Pancreas (tissue), 10 donors: ENCODE measurements around the gene TMEM108. TPM values are rescaled to one million over a fixed set of nuclear protein-coding genes. Genes with fewer than 3 reads are reported as not detected.

Experiments used
- ATAC-seq, 4 donors: fragments of 200-7000 bp; cut with Tn5 transposase; one replicate each; pipeline versions ENCODE4 v1.8.0 to v1.9.1; 2020; ENCODE audit warnings: mild to moderate bottlenecking in 4 of 4, moderate library complexity in 4 of 4
- DNase-seq, 6 donors: peaks; one replicate each; pipeline ENCODE4 v3.0.0-alpha.2; 2020
- FAIRE-seq: peaks from 2 replicates; lab custom pipeline; 2012; peaks lifted over from hg19 to GRCh38; lab: Jason Lieb, UNC
- H3K27ac ChIP-seq, 4 donors: fragments of 200-600 bp; sonication (generic); 1 replicate in 3 of 4; 2 replicates in 1 of 4; pipeline versions ENCODE4 v1.5.0 to v1.8.0; 2020
- H3K27me3 ChIP-seq, 4 donors: fragments of 200-600 bp; one replicate each; pipeline ENCODE4 v1.8.0; 2021
- H3K36me3 ChIP-seq, 3 donors: fragments of 200-600 bp; sonication (generic) in 1 of 3; one replicate each; pipeline versions ENCODE4 v1.5.0 to v1.8.0; 2020 to 2021
- H3K4me1 ChIP-seq, 3 donors: fragments of 200-600 bp; one replicate each; pipeline ENCODE4 v1.8.0; 2021
- H3K4me3 ChIP-seq, 4 donors: fragments of 200-600 bp; sonication (generic) in 2 of 4; one replicate each; pipeline versions ENCODE4 v1.5.0 to v1.8.0; 2020 to 2021
- H3K9me3 ChIP-seq, 4 donors: fragments of 200-600 bp; one replicate each; pipeline ENCODE4 v1.8.0; 2021
- CTCF ChIP-seq, 4 donors: fragments of 200-600 bp; sonication (generic) in 3 of 4; IDR thresholded peaks; one replicate each; pipeline versions ENCODE4 v1.5.0 to v1.8.0; 2021; ENCODE audit warnings: antibody characterized with exemption in 4 of 4
- WGBS, 2 donors: extraction: QIAGEN DNeasy Blood & Tissue Kit; methylation state at CpG; one replicate each; pipeline ENCODE4 v1.1.7; 2013; 5-methylcytosine and 5-hydroxymethylcytosine counted together
- intact Hi-C, 3 donors: fragments of 100-400 bp; cut with DNase I; formaldehyde crosslinking; loops; one replicate each; pipeline versions ENCODE4 v1.11.1 to v1.14.2; 2022
- polyA plus RNA-seq, 2 donors: library from polyadenylated mRNA; stranded (reverse); fragments of 200-250 nt; gene quantifications; one replicate each; pipeline ENCODE4 v1.2.3, GENCODE V29; 2013
- total RNA-seq, 6 donors: library from RNA; stranded (reverse); fragmentation: NEBNext Ultra II Directional in 4 of 6; extraction: Animal tissue kit (Norgen Biotek cat#: 25700) in 4 of 6; gene quantifications; one replicate each; pipeline versions ENCODE4 v1.2.1 to v1.2.4, GENCODE V29; 2021 to 2023
- donor health status: healthy with polysubstance abuse.
- donor health status: DM: no; HTN: no; CAD: no; lungs with moderate emphysema.
- donor health status: DM: no; HTN: no; CAD: no.
- donor health status: control.
- donor health status: control.
- donor health status: Bipolar disorder and iron deficiency.
- donor health status: DM: yes; HTN: yes; CAD: no.
- donor health status: DM: no; HTN: no; CAD: no.
- donor health status: DM: no; HTN: no; CAD: no.
- donor health status: DM: yes; HTN: yes; CAD: no.

The TMEM108 gene
- total and polyA plus RNA-seq, 8 donors = 0.23 to 2.1 (median 0.52) TPM

DNA sequence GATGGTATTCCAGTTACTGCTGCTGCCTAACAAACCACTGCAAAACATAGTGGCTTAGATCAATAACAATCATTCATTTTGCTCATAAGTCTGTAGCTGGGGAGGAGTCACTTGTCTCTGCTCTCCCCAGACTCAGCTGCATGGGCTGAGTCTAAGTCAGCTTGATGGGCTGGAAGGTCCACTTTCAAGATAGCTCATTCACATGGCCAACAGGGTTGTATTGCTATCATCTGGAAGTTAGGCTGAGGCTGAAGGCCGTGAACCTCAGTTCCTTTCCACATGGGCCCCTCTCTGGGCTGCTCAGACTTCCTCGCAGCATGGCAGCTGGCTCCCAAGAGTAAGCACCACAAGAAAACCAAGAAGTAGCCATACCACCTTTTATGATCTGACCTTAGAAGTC is 333.0 kb downstream of the TMEM108 start:
- no peak for FAIRE-seq
- intact Hi-C loops = no loop called here

GRCh38 chr3:133371676-133372075 is 333.5 kb downstream of the TMEM108 start:
- DNase-seq (no peak), FAIRE-seq (no peak), ATAC-seq (no peak)
- Histone ChIP-seq H3K27me3 (no peaks in the 10 kb centered on the region), H3K4me3 (no peak overlapping the region), H3K27ac (no peak overlapping the region), H3K4me1 (no peaks in the 10 kb centered on the region), H3K36me3 (no peaks in the 10 kb centered on the region), H3K9me3 (no peaks in the 10 kb centered on the region)
- TF ChIP-seq CTCF (IDR thresholded peaks at IDR 0.05) = no peak
- intact Hi-C loops = no loop called here
- 91 to 100% methylated on average over 1 of the region's 1 CpG for WGBS, 2 donors

More for the DNA sequence above, 333.0 kb downstream of the TMEM108 start:
- H3K4me1 ChIP-seq = no peaks in the 10 kb centered on the region
- H3K9me3 ChIP-seq = no peaks in the 10 kb centered on the region
- no peak overlapping the region for H3K4me3 ChIP-seq
- no peaks in the 10 kb centered on the region for H3K36me3 ChIP-seq
- no peaks in the 10 kb centered on the region for H3K27me3 ChIP-seq
- no peak for TF ChIP-seq CTCF (IDR thresholded peaks at IDR 0.05)
- DNase-seq = no peak
- WGBS, 2 donors = 89 to 93% methylated on average over 2 of the region's 2 CpGs
- H3K27ac ChIP-seq = no peak overlapping the region
- no peak for ATAC-seq

DNA sequence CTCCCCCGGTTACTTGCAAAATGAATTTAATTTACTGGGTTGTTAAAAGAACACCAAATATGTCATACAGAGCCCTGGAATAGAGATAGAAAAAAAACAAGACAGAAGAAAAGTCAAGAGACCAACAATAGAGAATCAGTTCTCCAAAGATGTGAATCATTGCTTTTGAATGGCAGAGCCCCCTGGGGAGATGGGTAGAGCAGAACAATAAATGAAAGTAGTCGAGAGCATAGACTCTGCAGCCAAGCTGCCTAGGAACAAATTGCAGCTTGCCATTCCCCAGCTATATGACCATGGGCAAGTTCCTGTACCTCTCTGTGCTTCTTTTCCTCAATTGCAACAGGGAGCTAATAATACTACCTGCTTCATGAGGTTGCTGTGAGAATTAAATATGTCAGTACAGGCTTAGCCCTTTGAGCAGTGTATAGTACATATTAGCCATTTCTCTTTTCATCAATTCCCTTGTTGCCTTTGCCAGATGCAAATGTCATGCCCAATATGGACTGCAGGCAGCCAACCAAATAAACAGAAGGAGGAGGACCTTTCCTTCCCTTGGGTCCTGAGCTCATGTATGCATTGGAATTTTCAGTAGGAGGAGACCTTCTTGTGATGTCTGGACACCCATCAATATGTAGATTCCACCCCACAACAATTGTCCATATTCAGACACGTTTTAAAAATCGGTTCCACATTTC is 336.7 kb downstream of the TMEM108 start:
- no peaks in the 10 kb centered on the region for H3K4me1 ChIP-seq
- H3K27ac ChIP-seq = no peak overlapping the region
- no peaks in the 10 kb centered on the region for H3K27me3 ChIP-seq
- H3K36me3 ChIP-seq = no peaks in the 10 kb centered on the region
- ATAC-seq = no peak
- H3K4me3 ChIP-seq = no peak overlapping the region
- no peaks in the 10 kb centered on the region for H3K9me3 ChIP-seq
- no peak for FAIRE-seq
- DNase-seq = no peak
- 64 to 71% methylated on average over 4 of the region's 4 CpGs for WGBS, 2 donors
- TF ChIP-seq CTCF (IDR thresholded peaks at IDR 0.05) = no peak
- intact Hi-C loops = no loop called here

- Histone ChIP-seq H3K27me3 (no peaks in the 10 kb centered on the region), H3K36me3 (no peaks in the 10 kb centered on the region), H3K27ac (no peak overlapping the region), H3K9me3 (no peaks in the 10 kb centered on the region), H3K4me3 (no peak overlapping the region), H3K4me1 (peaks cover 0 to under 1% (median 0%) of the 10 kb centered on the region in 3 donors)
- no peak for DNase-seq
- intact Hi-C loops = no loop called here
- ATAC-seq = no peak
- TF ChIP-seq CTCF (IDR thresholded peaks at IDR 0.05) = no peak
- FAIRE-seq = no peak
These were observed 337.2 kb downstream of the TMEM108 start for GRCh38 chr3:133375403-133375745.

GRCh38 chr3:133376810-133377209 is 338.6 kb downstream of the TMEM108 start:
- ATAC-seq (no peak), DNase-seq (no peak), FAIRE-seq (no peak)
- WGBS, 2 donors = 61 to 63% methylated on average over 6 of the region's 6 CpGs
- H3K36me3 ChIP-seq = no peaks in the 10 kb centered on the region
- TF ChIP-seq CTCF (IDR thresholded peaks at IDR 0.05) = no peak
- intact Hi-C loops = no loop called here
- H3K27ac ChIP-seq = no peak overlapping the region
- H3K4me1 ChIP-seq = peaks cover 6 to 11% (median 10%) of the 10 kb centered on the region in 3 donors
- no peaks in the 10 kb centered on the region for H3K27me3 ChIP-seq
- H3K9me3 ChIP-seq = no peaks in the 10 kb centered on the region
- no peak overlapping the region for H3K4me3 ChIP-seq
